ENCODE data around the gene EHD4.

EHD4 gene

DNA sequence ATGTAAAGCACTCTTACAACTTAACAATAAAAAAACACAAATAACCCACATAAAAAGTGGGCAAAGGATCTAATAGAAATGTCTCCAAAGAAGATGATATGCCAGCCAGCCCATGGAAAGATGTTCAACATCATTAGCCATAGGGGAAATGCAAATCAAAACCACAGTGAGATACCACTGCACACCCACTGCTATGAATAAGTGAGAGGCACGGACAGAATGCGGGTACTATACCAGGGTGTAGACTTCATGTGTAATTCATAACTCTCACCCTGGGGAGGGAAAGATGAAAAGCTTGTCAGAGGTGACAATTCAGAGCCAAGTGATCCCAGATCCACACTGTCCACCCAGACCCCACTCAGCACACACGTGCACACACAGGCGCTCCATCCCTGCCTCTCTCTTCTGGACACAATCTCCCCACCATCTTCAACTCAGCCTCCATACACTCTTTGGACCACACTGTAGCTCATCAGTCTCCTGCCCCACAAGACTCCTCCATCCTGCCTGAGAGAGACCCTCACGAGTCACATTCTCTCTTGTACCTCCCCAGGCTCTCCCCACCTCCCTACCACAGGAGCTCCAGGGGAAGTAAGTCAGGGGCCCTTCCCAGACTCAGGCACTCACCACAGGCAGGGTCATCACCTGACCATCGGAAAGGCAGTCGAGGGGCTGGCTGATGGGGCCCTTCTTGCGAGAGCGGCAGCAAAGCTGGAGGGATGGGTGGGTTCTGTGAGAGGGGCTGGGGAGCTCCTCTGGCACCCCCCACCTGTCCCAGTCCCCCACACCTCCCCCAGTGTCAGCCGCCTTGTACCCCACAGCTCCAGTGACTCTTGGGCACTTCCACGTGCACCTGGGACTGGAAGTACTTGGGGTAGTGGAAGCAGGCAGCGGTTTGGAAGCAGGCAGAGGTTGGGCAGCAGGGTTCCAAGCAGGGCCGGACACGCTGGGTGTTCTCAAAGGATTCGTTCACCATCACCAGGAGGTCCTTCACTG lies 27.2 kb upstream of the EHD4 start:
- TF ChIP-seq, protein P1, sequence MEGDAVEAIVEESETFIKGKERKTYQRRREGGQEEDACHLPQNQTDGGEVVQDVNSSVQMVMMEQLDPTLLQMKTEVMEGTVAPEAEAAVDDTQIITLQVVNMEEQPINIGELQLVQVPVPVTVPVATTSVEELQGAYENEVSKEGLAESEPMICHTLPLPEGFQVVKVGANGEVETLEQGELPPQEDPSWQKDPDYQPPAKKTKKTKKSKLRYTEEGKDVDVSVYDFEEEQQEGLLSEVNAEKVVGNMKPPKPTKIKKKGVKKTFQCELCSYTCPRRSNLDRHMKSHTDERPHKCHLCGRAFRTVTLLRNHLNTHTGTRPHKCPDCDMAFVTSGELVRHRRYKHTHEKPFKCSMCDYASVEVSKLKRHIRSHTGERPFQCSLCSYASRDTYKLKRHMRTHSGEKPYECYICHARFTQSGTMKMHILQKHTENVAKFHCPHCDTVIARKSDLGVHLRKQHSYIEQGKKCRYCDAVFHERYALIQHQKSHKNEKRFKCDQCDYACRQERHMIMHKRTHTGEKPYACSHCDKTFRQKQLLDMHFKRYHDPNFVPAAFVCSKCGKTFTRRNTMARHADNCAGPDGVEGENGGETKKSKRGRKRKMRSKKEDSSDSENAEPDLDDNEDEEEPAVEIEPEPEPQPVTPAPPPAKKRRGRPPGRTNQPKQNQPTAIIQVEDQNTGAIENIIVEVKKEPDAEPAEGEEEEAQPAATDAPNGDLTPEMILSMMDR (IDR thresholded peaks at IDR 0.05), result no peak

DNA sequence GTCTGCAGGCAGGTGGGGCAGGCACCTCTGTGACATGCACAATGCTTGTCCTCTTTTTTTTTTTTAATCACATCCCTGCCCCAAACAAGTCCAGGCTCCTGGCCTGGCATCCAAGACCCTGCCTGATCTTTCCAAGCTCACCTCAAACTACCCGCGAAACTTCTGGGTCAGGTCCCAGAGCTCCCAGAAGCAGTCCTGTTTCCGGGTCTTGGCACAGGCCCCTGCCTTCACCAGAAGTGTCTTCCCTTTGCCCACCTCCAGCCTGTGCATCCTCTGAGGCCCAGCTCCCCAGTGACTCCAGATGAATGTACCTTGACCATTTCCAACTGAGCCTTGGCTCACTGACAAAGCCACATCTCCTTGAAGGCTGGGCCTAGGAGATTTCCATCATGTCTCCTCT lies 25.5 kb upstream of the EHD4 start:
- TF ChIP-seq, protein P1 (IDR thresholded peaks at IDR 0.05), result no peak

DNA sequence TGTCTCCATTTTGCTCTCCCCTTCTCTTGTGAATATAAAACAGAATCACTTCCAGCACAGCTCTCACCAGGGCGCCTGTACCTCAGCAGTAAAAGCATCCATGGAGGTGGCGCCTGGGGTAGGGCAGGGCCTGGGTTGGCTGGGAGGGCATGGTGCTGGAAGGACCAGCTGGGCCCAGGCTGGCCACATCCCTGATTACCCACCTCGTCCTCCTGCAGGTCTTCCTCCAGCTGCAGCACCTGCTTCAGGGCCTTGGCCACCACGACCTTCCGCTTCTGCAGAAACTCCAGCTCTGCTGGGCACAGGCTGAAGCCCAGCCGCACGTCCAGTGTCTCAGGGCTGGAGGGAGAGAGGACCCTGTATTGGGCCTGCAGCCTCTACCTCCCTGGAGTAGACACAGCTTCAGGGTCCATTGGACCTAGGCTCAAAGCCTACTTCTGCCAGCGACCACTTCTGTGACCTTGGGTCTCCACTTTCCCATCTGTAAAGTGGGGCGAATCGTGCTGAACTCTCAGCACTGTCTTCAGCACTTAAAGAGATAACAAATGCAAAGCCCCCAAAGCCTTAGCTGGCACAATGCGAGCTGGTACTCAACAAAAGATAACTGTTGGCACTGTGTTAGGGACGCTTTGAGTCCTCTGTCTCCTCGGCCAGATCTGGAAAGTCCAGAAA lies 24.7 kb upstream of the EHD4 start:
- TF ChIP-seq, protein P1 (IDR thresholded peaks at IDR 0.05), result no peak

DNA sequence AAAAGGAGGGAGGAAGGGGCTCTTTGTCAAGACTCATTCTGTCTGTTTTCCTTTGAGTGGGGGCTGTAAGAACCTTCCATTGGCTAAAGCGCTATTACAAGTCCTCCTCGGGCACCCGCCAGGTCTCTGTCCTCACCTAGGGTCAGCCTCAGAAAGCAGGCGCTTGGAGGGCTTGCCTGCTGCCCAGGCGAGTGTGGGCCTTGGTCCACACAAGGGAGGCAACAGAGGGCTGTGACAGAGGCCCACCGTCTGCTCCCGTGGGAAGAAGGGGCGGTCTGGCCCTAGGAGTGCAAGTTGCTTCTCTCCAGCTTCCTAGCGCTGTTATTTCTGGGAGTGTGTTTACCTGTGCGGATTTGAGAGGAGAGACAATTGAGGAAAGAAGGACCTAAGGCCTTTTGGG lies 24.0 kb upstream of the EHD4 start:
- TF ChIP-seq, protein P1 (IDR thresholded peaks at IDR 0.05), result no peak

DNA sequence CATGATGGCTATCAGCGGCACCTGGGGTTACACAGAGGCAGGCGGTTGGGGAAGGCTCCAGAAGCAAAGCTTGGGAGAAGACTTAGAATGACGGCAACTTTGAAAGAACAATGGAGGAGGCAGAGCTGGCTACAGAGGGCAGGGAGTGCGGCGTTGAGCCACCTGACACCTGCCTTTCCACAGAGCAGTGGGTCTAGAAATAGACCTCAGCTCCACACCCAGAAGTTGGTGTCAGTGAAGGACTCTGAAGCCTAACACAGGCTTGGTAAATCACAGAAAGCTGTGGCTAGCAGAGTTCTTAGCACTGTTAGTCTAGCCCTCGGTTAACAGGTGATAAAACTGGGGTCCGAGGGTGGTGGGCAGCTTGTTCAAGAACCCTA lies 23.1 kb upstream of the EHD4 start:
- TF ChIP-seq, protein P1 (IDR thresholded peaks at IDR 0.05), result no peak

DNA sequence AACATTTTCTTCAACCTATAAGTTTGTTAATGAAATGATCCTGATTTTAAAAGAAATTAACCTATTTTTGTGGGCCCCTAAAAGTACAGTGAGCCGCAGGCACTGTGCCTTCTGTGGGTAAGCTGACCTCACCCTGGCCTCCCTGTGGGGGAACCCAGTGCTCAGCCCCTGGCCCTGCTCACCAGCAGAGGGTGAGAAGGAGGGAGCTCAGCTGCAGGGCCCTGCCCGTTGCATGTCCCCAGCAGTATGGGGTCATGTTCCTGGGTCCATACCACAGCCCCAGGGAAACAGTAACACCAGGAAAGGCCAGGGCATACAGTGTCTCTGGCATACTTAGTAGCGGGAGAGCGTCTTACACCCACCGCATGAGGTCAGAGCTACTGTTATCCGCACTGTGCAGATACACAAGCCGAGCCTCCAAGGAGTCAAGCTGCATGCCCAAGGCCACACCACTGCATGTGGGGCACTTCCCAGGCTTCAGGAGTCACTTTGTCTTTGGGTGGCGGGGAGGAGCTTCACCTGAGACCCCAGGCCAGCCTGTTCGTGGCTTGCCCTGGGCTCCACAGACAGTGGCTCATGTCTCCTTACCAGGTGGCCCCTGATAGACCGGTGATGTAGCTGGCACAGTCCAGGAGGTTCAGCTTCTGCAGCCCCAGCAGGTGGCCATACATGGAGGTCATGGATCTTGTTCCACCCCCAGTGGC lies 22.6 kb upstream of the EHD4 start:
- TF ChIP-seq, protein P1 (IDR thresholded peaks at IDR 0.05), result no peak

DNA sequence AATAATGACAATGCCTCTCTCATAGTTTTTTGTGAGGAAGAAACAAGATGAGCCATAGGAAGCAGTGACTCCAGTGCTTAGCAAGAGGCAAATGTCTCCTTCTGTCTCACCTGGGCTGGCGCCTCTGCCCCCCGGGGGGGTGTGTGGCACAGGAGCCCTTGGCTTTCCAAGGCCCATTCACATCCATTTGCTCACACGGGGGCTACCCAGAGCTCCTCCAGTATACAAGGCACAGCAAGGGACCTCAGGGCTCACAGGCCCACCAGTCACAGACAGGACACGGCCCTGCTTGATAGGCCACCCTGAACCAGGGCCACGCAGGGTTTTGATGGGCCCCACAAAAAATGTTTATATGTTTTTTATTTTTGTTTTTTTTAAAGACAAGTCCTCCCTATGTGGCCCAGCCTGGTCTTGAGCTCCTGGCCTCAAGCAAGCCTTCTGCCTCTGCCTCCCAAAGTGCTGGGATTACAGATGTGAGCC lies 21.9 kb upstream of the EHD4 start:
- TF ChIP-seq, protein P1 (IDR thresholded peaks at IDR 0.05), result no peak

All from LNCAP (cell line).